Endodermal cell (in vitro differentiated cells): ENCODE measurements around the gene DNAJA4. TPM values are rescaled to one million over a fixed set of nuclear protein-coding genes. Genes with fewer than 3 reads are reported as not detected.
A peak's percentile ranks its signal among the peaks of the same experiment; 100 is the strongest.

ENCODE experiments used
- DNase-seq: peaks from one replicate; pipeline ENCODE4 v3.0.0-alpha.2; 2017
- H3K27ac ChIP-seq: 2 replicates; pipeline ENCODE4 v1.5.1; 2013; ENCODE audit warnings: mild to moderate bottlenecking, low read depth, low read length, moderate library complexity
- H3K27me3 ChIP-seq: 2 replicates; pipeline ENCODE4 v1.6.1; 2013; ENCODE audit warnings: mild to moderate bottlenecking, low read length, moderate library complexity; ENCODE audit not compliant: insufficient read depth, control insufficient read depth, poor library complexity, severe bottlenecking
- H3K36me3 ChIP-seq: 2 replicates; pipeline ENCODE4 v1.7.0; 2013; ENCODE audit warnings: mild to moderate bottlenecking, low read length, moderate library complexity; ENCODE audit not compliant: control insufficient read depth, insufficient read depth
- H3K4me1 ChIP-seq: one replicate; pipeline ENCODE4 v1.7.0; 2013; ENCODE audit warnings: low read length; ENCODE audit not compliant: control insufficient read depth, insufficient read depth
- H3K4me3 ChIP-seq: 2 replicates; pipeline ENCODE4 v1.5.1; 2013; ENCODE audit warnings: mild to moderate bottlenecking, low read length, moderate library complexity
- H3K9ac ChIP-seq: 2 replicates; pipeline ENCODE4 v1.6.1; 2013; ENCODE audit warnings: mild to moderate bottlenecking, low read length, moderate library complexity; ENCODE audit not compliant: poor library complexity, severe bottlenecking; ENCODE audit errors: extremely low read depth
- H3K9me3 ChIP-seq: 2 replicates; pipeline ENCODE4 v1.6.1; 2013; ENCODE audit warnings: mild to moderate bottlenecking, low read length, moderate library complexity; ENCODE audit not compliant: control insufficient read depth
- H3K27ac Mint-ChIP-seq: 2 replicates; pipeline ENCODE4 v1.8.0; 2020; ENCODE audit warnings: mixed read lengths
- H3K27me3 Mint-ChIP-seq: 2 replicates; pipeline ENCODE4 v1.8.0; 2021; ENCODE audit warnings: mild to moderate bottlenecking, mixed read lengths; ENCODE audit not compliant: insufficient read depth
- H3K36me3 Mint-ChIP-seq: 2 replicates; pipeline ENCODE4 v1.8.0; 2020; ENCODE audit warnings: low read depth, mixed read lengths
- H3K4me1 Mint-ChIP-seq: 2 replicates; pipeline ENCODE4 v1.8.0; 2020; ENCODE audit warnings: mixed read lengths
- H3K4me3 Mint-ChIP-seq: 2 replicates; pipeline ENCODE4 v1.8.0; 2020; ENCODE audit warnings: mild to moderate bottlenecking, moderate library complexity, mixed read lengths
- H3K9me3 Mint-ChIP-seq: 2 replicates; pipeline ENCODE4 v1.8.0; 2020; ENCODE audit warnings: mild to moderate bottlenecking, mixed read lengths
- CTCF ChIP-seq: fragments of 200-600 bp; sonication (generic); conservative IDR thresholded peaks from 2 replicates; pipeline ENCODE4 v1.5.0; 2021; ENCODE audit warnings: antibody characterized with exemption, mild to moderate bottlenecking
- WGBS, 2 experiments: methylation state at CpG; one replicate each; pipeline versions ENCODE4 v1.1.5 to v1.1.7; 2013; ENCODE audit warnings: missing lambda C conversion rate in 2 of 2, mixed read lengths in 1 of 2; ENCODE audit not compliant: insufficient coverage in 1 of 2, insufficient read length in 1 of 2; 5-methylcytosine and 5-hydroxymethylcytosine counted together
- long read RNA-seq, 4 experiments: library from polyadenylated mRNA in 2 of 4; library from RNA in 1 of 4; library from capped mRNA in 1 of 4; stranded (forward) in 3 of 4; unstranded in 1 of 4; transcript quantifications; one replicate each; pipeline ENCODE4 v2.0.0, GENCODE V29; 2020 to 2021; ENCODE audit warnings: inconsistent platforms in 1 of 4
- polyA plus RNA-seq, 2 experiments: library from polyadenylated mRNA; stranded (reverse); fragments of 50-300 nt; gene quantifications; one replicate each; pipeline ENCODE4 v1.2.3, GENCODE V29; 2013
- total RNA-seq, 2 donors: library from RNA; stranded (reverse); fragmentation: NEBNext Ultra II Directional in 1 of 2; extraction: Animal tissue kit (Norgen Biotek cat#: 25700) in 1 of 2; gene quantifications; 2 replicates in 1 of 2; 3 replicates in 1 of 2; pipeline ENCODE4 v1.2.1, GENCODE V29; 2021

DNAJA4 gene
- 10 to 100 TPM in 1 of 2 donors, 1 to 10 TPM in 1; 4.9 to 18.5 TPM for total RNA-seq
- 3.5 TPM for polyA plus RNA-seq (2013, experiment 1 of 2)
- polyA plus RNA-seq (2013, experiment 2 of 2), result 2.4 TPM
- long read RNA-seq, experiment 1, partial matches to known transcripts, result 3 of 4 reads
- long read RNA-seq, experiment 1, other reads (novel, unspliced or antisense), result 1 of 4 reads
- long read RNA-seq, experiment 2, partial matches to known transcripts, result 0 of 6 reads
- long read RNA-seq, experiment 2, other reads (novel, unspliced or antisense), result 2 of 6 reads
- long read RNA-seq, experiment 3, transcript DNAJA4-203 (8 exons, 3,245 nt), result major isoform, 16 of 36 reads
- long read RNA-seq, experiment 3, transcript DNAJA4-201 (8 exons, 2,961 nt), result minor isoform, 6 of 36 reads
- long read RNA-seq, experiment 3, partial matches to known transcripts, result 1 of 36 reads
- long read RNA-seq, experiment 3, other reads (novel, unspliced or antisense), result 10 of 36 reads
- long read RNA-seq, experiment 4, partial matches to known transcripts, result 2 of 3 reads
- long read RNA-seq, experiment 4, other reads (novel, unspliced or antisense), result 0 of 3 reads

DNA sequence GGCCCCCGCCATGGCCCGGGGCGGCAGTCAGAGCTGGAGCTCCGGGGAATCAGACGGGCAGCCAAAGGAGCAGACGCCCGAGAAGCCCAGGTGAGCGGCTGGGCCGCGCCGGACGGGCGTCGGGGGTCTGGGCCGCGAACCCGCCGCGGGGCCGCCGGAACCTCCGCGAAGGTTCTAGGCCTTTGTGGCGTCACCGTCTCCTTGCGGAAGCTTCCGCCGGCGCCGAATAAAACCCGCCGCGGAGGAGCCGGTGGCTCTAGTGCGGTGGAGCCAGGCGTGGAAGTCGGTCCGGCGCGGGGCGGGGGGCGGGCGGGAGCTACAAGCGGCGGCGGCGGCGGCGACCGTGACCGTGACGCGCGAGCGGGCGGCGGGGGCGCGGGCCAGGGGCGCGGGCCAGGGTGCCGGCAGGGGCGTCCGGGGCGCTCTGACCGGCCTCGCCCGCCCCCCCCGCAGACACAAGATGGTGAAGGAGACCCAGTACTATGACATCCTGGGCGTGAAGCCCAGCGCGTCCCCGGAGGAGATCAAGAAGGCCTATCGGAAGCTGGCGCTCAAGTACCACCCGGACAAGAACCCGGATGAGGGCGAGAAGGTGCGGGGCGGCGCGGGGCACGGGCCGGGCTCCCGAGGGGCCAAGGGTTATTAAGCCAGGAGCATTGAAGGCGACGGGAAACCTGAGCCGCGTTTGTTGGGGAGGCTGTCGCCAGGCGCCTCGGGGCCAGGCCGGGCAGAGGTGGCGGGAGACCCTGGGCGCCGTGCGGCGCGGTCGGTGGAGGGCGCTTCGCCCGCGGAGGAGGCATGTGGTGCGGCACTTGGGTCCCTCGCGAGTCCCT lies at the start of gene DNAJA4:
Gene DNAJA4, plus strand, starts transcription at position 259 of the 833 bp plus-strand sequence. Its CDS starts 202 bp downstream, at position 461.
- Histone ChIP-seq H3K4me1 (no peaks in the 10 kb centered on the region), H3K9me3 (no peaks in the 10 kb centered on the region), H3K4me3 (no peak within 1 kb of the TSS), H3K27ac (no peak within 1 kb of the TSS), H3K27me3 (peaks cover 12% of the 10 kb centered on the region), H3K9ac (no peak within 1 kb of the TSS), H3K36me3 (no peaks in the 10 kb centered on the region)
- H3K9me3 Mint-ChIP-seq, result no peaks in the 10 kb centered on the region
- H3K4me1 Mint-ChIP-seq, result peaks cover 3% of the 10 kb centered on the region
- H3K36me3 Mint-ChIP-seq, result no peaks in the 10 kb centered on the region
- peak; percentile 74 for DNase-seq
- TF ChIP-seq CTCF, result peak; percentile 43
- no peak within 1 kb of the TSS for H3K27ac Mint-ChIP-seq
- WGBS, 2 experiments, result 39 to 60% methylated on average over 29 to 106 of the region's 107 CpGs
- H3K4me3 Mint-ChIP-seq, result peak within 1 kb of the TSS; percentile 57
- peaks cover 4% of the 10 kb centered on the region for H3K27me3 Mint-ChIP-seq

- no peak overlapping the region for H3K27ac ChIP-seq
- H3K27ac Mint-ChIP-seq, result no peak overlapping the region
- WGBS, 2 experiments, result 91 to 92% methylated on average over 6 to 7 of the region's 7 CpGs
- no peaks in the 10 kb centered on the region for H3K4me1 ChIP-seq
- H3K36me3 ChIP-seq, result no peaks in the 10 kb centered on the region
- H3K36me3 Mint-ChIP-seq, result no peaks in the 10 kb centered on the region
- peaks cover 10% of the 10 kb centered on the region for H3K4me1 Mint-ChIP-seq
- peaks cover 3% of the 10 kb centered on the region for H3K27me3 Mint-ChIP-seq
- H3K4me3 ChIP-seq, result no peak overlapping the region
- H3K9ac ChIP-seq, result no peak overlapping the region
- no peaks in the 10 kb centered on the region for H3K27me3 ChIP-seq
- no peaks in the 10 kb centered on the region for H3K9me3 ChIP-seq
- no peak for DNase-seq
- TF ChIP-seq CTCF, result no peak
- no peaks in the 10 kb centered on the region for H3K9me3 Mint-ChIP-seq
- no peak overlapping the region for H3K4me3 Mint-ChIP-seq
Observed at GRCh38 chr15:78216276-78217104, 47.9 kb upstream of the DNAJA4 start.

- H3K27ac Mint-ChIP-seq, result no peak overlapping the region
- Histone ChIP-seq H3K4me1 (no peaks in the 10 kb centered on the region), H3K36me3 (no peaks in the 10 kb centered on the region), H3K27ac (no peak overlapping the region), H3K9ac (no peak overlapping the region), H3K27me3 (no peaks in the 10 kb centered on the region), H3K4me3 (no peak overlapping the region), H3K9me3 (peaks cover 4% of the 10 kb centered on the region)
- no peaks in the 10 kb centered on the region for H3K36me3 Mint-ChIP-seq
- 89 to 100% methylated on average over 1 of the region's 1 CpG for WGBS, 2 experiments
- DNase-seq, result no peak
- H3K4me3 Mint-ChIP-seq, result no peak overlapping the region
- TF ChIP-seq CTCF, result no peak
- H3K4me1 Mint-ChIP-seq, result no peaks in the 10 kb centered on the region
- peaks cover 5% of the 10 kb centered on the region for H3K9me3 Mint-ChIP-seq
- H3K27me3 Mint-ChIP-seq, result no peaks in the 10 kb centered on the region
Observed at GRCh38 chr15:78220713-78221112, 43.6 kb upstream of the DNAJA4 start.
